ENCODE results near the gene DDA1. TPM values are rescaled to one million over a fixed set of nuclear protein-coding genes. Genes with fewer than 3 reads are reported as not detected.

The DDA1 gene
- total and polyA plus RNA-seq, 2 of the 13 experiments (the other 11 are each of a cell fraction or from before 2014, with no cell fraction given), result 24.5 to 26.0 TPM

- ATAC-seq, result no peak
- intact Hi-C loops (cut with micrococcal nuclease; ENCODE audit: unreplicated experiment), result no loop called here
Measured at GRCh38 chr19:17327068-17327653, 17.8 kb downstream of the DDA1 start.

More at GRCh38 chr19:17327068-17327653, 17.8 kb downstream of the DDA1 start:
- FAIRE-seq, result no peak
- Histone ChIP-seq H3K27ac (ENCODE audit: extremely low read length, insufficient read depth, low read length) (no peak overlapping the region), H3K79me2 (ENCODE audit: insufficient read depth, low read length) (no peaks in the 10 kb centered on the region), H3K4me2 (ENCODE audit: low read depth, low read length) (no peak overlapping the region), H3K4me1 (ENCODE audit: insufficient read depth, low read length) (peaks cover 13% of the 10 kb centered on the region), H3K27me3 (ENCODE audit: control insufficient read depth in 1 of 2, insufficient read depth in 2 of 2, low read length in 2 of 2) (no peaks in the 10 kb centered on the region), H3K4me3 (replicated peaks in 1 of 3; ENCODE audit: insufficient read depth in 1 of 3, low read depth in 2 of 3, low read length in 3 of 3) (no peak overlapping the region), H2AFZ (ENCODE audit: low read length) (no peak overlapping the region), H3K9ac (ENCODE audit: insufficient read depth, low read depth, low read length) (no peak overlapping the region), H4K20me1 (ENCODE audit: insufficient read depth, low read length) (no peaks in the 10 kb centered on the region), H3K9me3 (ENCODE audit: low read length) (no peaks in the 10 kb centered on the region), H3K36me3 (replicated peaks in 1 of 2; ENCODE audit: control insufficient read depth in 1 of 2, insufficient read depth in 2 of 2, low read length in 2 of 2) (peaks cover 0 to 3% of the 10 kb centered on the region in 2 experiments; a peak in 1 of 5 replicates)
- BruUV-seq (replicated peaks), result no TSS peak
- CTCF ChIA-PET (ENCODE audit: low intra/inter-chr PET ratio, low total read pairs), result no interaction called here
- DNase-seq (ENCODE audit: low spot score), result no peak
- TF ChIP-seq CREB1 (IDR thresholded peaks at IDR 0.05) (no peak), CREB1 (CRISPR knock-in tag; IDR thresholded peaks at IDR 0.05) (no peak), GPBP1L1 (CRISPR knock-in tag; IDR thresholded peaks at IDR 0.05) (no peak), JUN (CRISPR knock-in tag; IDR thresholded peaks at IDR 0.05) (no peak), PCBP1 (IDR thresholded peaks at IDR 0.05; ENCODE audit: borderline replicate concordance, low read depth, low read length) (no peak), REPIN1 (CRISPR knock-in tag; IDR thresholded peaks at IDR 0.05; ENCODE audit: borderline replicate concordance, low read depth) (no peak)
- 96% methylated on average over 21 of the region's 27 CpGs for WGBS (ENCODE audit: low lambda C conversion rate)
- POLR2A ChIA-PET, result interaction anchor here (0.9 kb wide), 1 partner anchor 18 kb away, joined by 3 read pairs; the partner anchor contains the start of gene DDA1
- in situ Hi-C loops (cut with HindIII; ENCODE audit: extremely low pct_ligation_motif_present, low pct_unique_long_range_greater_than_20kb), result no loop called here
